Lung (tissue), 12 donors: Measurements from ENCODE around the gene UBR1. TPM values are rescaled to one million over a fixed set of nuclear protein-coding genes. Genes with fewer than 3 reads are reported as not detected.
A peak's percentile ranks its signal among the peaks of the same experiment; 100 is the strongest.
"Not testable (repeated sequence)": the region's sequence is repeated elsewhere in the genome, so short reads cannot be mapped to it uniquely, and the experiment has no call there.

ENCODE experiments used
- ATAC-seq: fragments of 200-7000 bp; cut with Tn5 transposase; one replicate; pipeline ENCODE4 v1.9.1; 2020; ENCODE audit warnings: moderate number of reproducible peaks; ENCODE audit not compliant: insufficient read depth, low FRiP score
- DNase-seq, 3 donors: peaks; one replicate each; pipeline ENCODE4 v3.0.0-alpha.2; 2013 to 2017
- H3K27ac ChIP-seq, 2 donors: one replicate each; pipeline ENCODE4 v1.5.1; 2013; ENCODE audit warnings: mild to moderate bottlenecking in 2 of 2, moderate library complexity in 2 of 2, control low read depth in 1 of 2, inconsistent platforms in 1 of 2, low read depth in 1 of 2, low read length in 1 of 2
- H3K27me3 ChIP-seq, 3 donors: one replicate each; pipeline ENCODE4 v1.5.1; 2013; ENCODE audit warnings: low read length in 2 of 3; ENCODE audit not compliant: control insufficient read depth in 3 of 3, insufficient read depth in 3 of 3
- H3K36me3 ChIP-seq, 4 donors: one replicate each; pipeline ENCODE4 v1.5.1; 2013; ENCODE audit warnings: low read length in 4 of 4, mild to moderate bottlenecking in 1 of 4, moderate library complexity in 1 of 4; ENCODE audit not compliant: control insufficient read depth in 4 of 4, insufficient read depth in 4 of 4
- H3K4me1 ChIP-seq, 5 donors: one replicate each; pipeline ENCODE4 v1.5.1; 2013; ENCODE audit warnings: low read length in 5 of 5, mild to moderate bottlenecking in 2 of 5, moderate library complexity in 1 of 5; ENCODE audit not compliant: control insufficient read depth in 5 of 5, insufficient read depth in 5 of 5
- H3K4me3 ChIP-seq: one replicate; pipeline ENCODE4 v1.5.1; 2013; ENCODE audit warnings: mild to moderate bottlenecking, control low read depth, moderate library complexity
- H3K9ac ChIP-seq, 2 donors: one replicate each; pipeline ENCODE4 v1.5.1; 2013; ENCODE audit warnings: low read length in 2 of 2, control low read depth in 1 of 2; ENCODE audit not compliant: insufficient read depth in 1 of 2
- H3K9me3 ChIP-seq, 4 donors: one replicate each; pipeline ENCODE4 v1.5.1; 2013; ENCODE audit warnings: low read length in 3 of 4, mild to moderate bottlenecking in 1 of 4, moderate library complexity in 1 of 4; ENCODE audit not compliant: control insufficient read depth in 4 of 4, insufficient read depth in 3 of 4
- WGBS, 2 donors: extraction: QIAGEN DNeasy Blood & Tissue Kit; methylation state at CpG; one replicate each; pipeline ENCODE4 v1.1.7; 2013; 5-methylcytosine and 5-hydroxymethylcytosine counted together
- polyA plus RNA-seq, 2 donors: library from polyadenylated mRNA; stranded (reverse); fragments of 200-250 nt; gene quantifications; one replicate each; pipeline ENCODE4 v1.2.1, GENCODE V29; 2013
- total RNA-seq, 2 donors: library from RNA; depleted of rRNA in 1 of 2; stranded (reverse); fragments of >200 nt in 1 of 2; gene quantifications; one replicate each; pipeline ENCODE4 v1.2.1, GENCODE V29; 2014 to 2021
- TF ChIP-seq, protein P1 (sequence below): IDR thresholded peaks from 2 replicates; pipeline ENCODE4 v1.5.1; 2012; ENCODE audit warnings: mild to moderate bottlenecking; ENCODE audit errors: control extremely low read depth, extremely low read depth
- donor health status: control.
- donor health status: control.
- donor health status: Bipolar disorder and iron deficiency.
- donor health status: healthy.
- donor health status: DM: yes; HTN: yes; CAD: no.

UBR1 gene
- total and polyA plus RNA-seq, 4 donors = 5.7 to 70.3 (median 17.2) TPM

DNA sequence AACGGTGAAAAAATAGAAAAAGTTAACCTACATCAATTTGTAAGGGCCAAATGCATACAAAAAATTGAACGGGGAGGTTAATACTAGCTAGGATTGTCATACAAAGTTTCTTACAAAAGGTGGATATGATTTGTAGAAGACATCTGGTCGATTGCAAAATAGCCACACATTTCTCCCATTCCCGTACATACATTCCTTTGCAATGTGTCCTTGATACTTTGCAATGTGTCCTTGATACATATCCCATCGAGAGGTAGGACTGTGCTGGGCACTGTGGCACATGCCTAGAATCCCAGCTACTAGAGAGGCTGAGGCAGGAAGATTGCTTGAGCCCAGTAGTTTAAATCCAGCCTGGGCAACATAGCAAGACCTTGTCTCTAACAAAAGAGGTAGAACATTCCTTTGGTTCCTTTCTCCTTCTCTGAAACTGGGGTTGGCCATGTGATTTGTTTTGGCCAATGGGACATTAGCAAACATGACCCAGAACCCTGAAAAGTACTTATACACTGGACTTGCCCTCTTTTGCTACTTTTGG is 194.7 kb downstream of the UBR1 start:
- Histone ChIP-seq H3K36me3 (no peaks in the 10 kb centered on the region), H3K4me3 (no peak overlapping the region), H3K27me3 (no peaks in the 10 kb centered on the region), H3K9ac (no peak overlapping the region), H3K27ac (no peak overlapping the region), H3K4me1 (no peaks in the 10 kb centered on the region), H3K9me3 (no peaks in the 10 kb centered on the region)
- ATAC-seq = no peak
- WGBS, 2 donors = 81 to 87% methylated on average over 5 of the region's 5 CpGs
- TF ChIP-seq, protein P1, sequence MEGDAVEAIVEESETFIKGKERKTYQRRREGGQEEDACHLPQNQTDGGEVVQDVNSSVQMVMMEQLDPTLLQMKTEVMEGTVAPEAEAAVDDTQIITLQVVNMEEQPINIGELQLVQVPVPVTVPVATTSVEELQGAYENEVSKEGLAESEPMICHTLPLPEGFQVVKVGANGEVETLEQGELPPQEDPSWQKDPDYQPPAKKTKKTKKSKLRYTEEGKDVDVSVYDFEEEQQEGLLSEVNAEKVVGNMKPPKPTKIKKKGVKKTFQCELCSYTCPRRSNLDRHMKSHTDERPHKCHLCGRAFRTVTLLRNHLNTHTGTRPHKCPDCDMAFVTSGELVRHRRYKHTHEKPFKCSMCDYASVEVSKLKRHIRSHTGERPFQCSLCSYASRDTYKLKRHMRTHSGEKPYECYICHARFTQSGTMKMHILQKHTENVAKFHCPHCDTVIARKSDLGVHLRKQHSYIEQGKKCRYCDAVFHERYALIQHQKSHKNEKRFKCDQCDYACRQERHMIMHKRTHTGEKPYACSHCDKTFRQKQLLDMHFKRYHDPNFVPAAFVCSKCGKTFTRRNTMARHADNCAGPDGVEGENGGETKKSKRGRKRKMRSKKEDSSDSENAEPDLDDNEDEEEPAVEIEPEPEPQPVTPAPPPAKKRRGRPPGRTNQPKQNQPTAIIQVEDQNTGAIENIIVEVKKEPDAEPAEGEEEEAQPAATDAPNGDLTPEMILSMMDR = no peak
- no peak for DNase-seq

DNA sequence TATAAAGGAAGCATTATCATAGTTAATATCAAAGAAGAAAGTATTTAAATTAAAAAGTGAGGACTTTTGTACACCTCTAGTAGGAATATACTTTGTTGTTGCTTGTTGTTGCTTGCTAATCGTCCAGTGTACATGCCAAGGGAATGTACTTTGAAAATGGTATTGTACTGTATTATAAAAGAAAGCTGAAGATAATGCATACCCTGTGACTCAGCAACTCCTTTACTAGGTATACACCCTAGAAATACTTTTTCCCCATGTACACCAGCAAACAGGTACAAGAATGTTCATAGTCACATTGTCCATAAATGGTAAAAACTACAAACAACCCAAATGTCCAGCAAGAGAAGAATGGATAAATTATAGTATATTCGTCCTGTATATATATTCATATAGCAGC is 197.3 kb downstream of the UBR1 start:
- Histone ChIP-seq H3K4me1 (peaks cover 0 to 4% (median 0%) of the 10 kb centered on the region in 5 donors), H3K27me3 (no peaks in the 10 kb centered on the region), H3K36me3 (no peaks in the 10 kb centered on the region), H3K9ac (no peak overlapping the region), H3K4me3 (no peak overlapping the region), H3K27ac (no peak overlapping the region), H3K9me3 (no peaks in the 10 kb centered on the region)
- 70 to 72% methylated on average over 2 of the region's 2 CpGs for WGBS, 2 donors
- no peak for ATAC-seq
- TF ChIP-seq, protein P1 = no peak
- DNase-seq = no peak

DNA sequence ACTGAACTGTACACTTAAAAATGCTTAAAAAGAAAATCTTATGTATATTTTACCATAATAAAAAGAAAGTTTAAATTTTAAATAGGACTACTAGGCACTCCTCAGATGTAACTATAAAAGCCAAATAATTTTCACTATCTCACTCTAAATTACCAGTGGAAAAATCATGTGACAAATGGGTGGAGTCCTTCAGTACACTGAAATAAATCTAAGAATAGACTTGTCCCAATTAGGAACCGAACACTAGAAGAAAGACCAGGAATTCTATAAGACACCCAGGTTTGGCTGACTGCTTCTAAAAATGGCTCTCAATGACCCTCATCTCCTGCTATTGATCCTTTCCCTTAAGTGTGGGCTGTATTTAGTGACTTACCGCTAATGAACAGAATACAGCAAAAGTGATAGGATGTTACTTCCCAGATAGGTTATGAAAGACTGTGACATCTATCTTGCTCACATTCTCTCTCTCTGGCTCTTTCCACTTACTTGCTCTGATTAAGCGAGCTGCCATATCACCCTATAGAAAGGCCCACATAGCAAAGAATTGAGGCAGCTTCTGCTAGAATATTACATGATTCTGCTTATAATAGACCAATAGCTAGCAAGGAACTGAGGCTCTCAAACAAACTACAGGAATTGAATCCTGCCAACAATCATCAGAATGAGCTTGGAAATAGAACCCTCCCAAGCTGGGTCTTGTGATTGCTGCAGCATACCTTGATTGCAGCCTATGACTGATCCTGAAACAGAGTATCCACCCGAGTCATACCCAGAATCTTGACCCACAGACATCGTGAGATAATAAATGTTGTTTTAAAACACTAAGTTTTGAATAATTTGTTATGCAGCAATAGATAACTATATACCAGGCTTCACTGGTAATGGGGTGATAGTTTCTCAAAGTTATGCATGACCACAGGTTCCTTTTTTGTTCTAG is 202.2 kb downstream of the UBR1 start:
- Histone ChIP-seq H3K9ac (no peak overlapping the region), H3K4me3 (no peak overlapping the region), H3K27me3 (no peaks in the 10 kb centered on the region), H3K36me3 (no peaks in the 10 kb centered on the region), H3K9me3 (no peaks in the 10 kb centered on the region), H3K27ac (peak overlapping the region in 1 of 2 donors; percentile 41), H3K4me1 (peaks cover 0 to 6% (median 0%) of the 10 kb centered on the region in 5 donors)
- 83 to 95% methylated on average over 5 of the region's 5 CpGs for WGBS, 2 donors
- no peak for ATAC-seq
- TF ChIP-seq, protein P1 = no peak
- DNase-seq = no peak

DNA sequence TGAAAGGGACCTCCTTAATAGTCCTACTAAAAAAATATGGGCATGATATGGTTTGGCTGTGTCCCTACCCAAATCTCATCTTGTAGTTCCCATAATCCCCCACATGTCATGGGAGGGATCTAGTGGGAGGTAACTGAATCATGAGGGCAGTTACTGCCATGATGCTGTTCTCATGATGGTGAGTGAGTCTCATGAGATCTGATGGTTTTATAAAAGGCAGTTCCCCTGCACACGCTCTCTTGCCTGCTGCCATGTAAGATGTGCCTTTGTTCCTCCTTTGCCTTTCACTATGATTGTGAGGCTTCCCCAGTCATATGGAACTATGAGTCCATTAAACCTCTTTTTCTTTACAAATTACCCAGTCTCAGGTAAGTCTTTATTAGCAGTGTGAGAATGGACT is 211.9 kb downstream of the UBR1 start:
- H3K36me3 ChIP-seq, H3K9me3 ChIP-seq, H3K27me3 ChIP-seq, H3K4me3 ChIP-seq, H3K9ac ChIP-seq, DNase-seq, H3K4me1 ChIP-seq, H3K27ac ChIP-seq, ATAC-seq: not testable (repeated sequence)
- 94 to 100% methylated on average over 1 of the region's 1 CpG for WGBS, 2 donors
